GF-D8 (cell line): Measurements from ENCODE around the gene MYO1D.
"Not testable (repeated sequence)": the region's sequence is repeated elsewhere in the genome, so short reads cannot be mapped to it uniquely, and the experiment has no call there.

Experiments
- DNase-seq: peaks from one replicate; lab custom pipeline; 2025; lab: John Stamatoyannopoulos, UW

The MYO1D gene

GRCh38 chr17:32673964-32674363 lies 203.0 kb downstream of the MYO1D start:
- no peak for DNase-seq

DNA sequence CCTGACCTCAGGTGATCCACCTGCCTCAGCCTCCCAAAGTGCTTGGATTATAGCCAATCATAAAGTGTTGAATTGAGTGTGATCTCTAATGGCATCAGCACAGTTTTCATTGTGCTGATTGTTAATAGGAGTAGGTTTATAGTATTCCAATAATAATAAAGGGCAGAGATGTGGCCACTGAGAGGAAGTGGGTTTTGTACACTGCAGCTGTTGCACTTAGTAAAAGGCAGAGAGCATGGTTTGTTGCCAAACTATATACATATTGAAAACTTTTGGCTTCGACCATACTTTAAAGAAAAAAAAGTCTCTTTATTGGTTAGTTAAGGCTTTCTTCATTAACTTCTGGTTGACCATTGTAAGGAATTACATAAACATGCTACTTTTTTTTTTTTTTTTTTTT lies 204.2 kb downstream of the MYO1D start:
- no peak for DNase-seq

DNA sequence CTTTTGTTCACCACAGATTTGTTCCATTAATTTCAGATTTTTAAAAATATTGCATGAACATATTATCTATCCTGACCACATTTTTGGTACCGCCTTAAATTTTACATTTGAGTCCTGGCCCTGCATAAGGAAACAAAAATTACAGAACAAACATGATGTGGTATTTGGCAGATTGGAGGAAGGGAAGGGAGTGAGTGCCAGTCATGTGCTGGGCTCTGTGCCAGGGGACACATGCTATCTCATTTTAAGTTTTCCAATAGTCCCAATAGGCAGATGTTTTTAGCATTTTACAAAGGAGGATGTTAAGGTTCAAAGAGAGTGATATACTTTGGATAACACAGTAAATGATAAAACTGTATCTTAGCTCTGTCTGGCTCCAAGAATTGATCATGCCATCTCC lies 205.0 kb downstream of the MYO1D start:
- no peak for DNase-seq

GRCh38 chr17:32664936-32665583 lies 211.9 kb downstream of the MYO1D start:
- DNase-seq, result no peak

- no peak for DNase-seq
Measured at GRCh38 chr17:32660496-32660985, 216.4 kb downstream of the MYO1D start.

DNA sequence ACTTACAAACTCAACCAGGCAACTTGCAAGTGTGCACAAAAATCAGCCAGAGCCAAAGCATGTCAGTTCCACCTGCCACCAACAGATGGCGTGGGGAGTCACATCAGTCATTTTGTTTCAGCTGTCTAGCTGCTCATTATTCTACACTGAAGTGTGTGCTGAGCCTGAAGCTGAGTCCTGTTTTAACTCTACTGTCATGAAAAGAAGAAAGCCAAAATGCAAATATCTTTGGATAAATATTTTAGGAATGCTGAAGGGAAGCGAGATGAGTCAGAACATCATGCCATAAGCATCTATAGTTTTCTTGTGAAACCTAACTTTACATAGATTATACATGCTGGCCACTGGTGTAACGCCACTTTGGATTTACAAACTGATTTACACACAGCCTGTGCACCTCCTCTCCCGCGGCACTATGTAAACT lies 217.5 kb downstream of the MYO1D start:
- no peak for DNase-seq

- no peak for DNase-seq
Measured at GRCh38 chr17:32658470-32659418, 218.2 kb downstream of the MYO1D start.

GRCh38 chr17:32656886-32657285 lies 220.0 kb downstream of the MYO1D start:
- no peak for DNase-seq

DNA sequence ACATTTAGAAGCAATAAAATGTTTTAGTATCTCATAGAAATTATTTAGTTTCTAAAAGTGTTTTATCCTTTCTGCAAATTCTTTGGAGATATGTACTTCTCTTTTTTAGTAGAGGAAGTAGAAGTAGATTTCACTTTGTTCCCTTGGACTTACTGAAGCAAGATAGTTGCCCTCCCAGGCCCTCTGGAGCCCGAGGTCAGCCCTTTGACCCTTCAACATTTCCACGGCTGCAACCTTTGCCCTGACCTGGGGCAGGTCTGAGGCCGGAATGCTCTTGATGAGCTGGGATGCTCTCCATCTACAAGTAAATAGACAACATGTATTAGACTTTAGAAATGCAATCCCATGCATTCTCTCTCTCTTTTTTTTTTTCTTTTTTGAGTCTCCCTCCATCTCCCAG lies 222.6 kb downstream of the MYO1D start:
- no peak for DNase-seq

DNA sequence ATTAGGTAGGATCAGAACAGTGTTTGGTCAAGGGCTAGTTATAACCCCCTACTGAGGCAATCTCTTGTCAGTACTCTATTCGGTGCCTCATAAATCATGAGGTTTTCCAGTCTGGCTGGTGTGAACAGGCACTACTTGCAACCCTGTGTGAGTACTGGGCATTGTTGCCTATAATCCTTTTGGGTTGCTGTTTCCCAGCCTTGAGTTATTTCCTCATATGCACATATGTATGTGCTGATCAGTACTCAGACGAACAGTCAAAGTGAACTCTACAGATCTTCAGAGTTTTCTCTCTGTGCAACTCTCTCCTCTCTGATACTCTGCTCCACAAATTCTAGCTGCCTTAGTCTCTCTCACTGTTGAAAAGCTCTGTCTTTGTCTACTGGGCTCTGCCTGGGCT lies 225.8 kb downstream of the MYO1D start:
- no peak for DNase-seq

- no peak for DNase-seq
Measured at GRCh38 chr17:32648450-32648849, 228.5 kb downstream of the MYO1D start.

GRCh38 chr17:32646941-32647340 lies 230.0 kb downstream of the MYO1D start:
- no peak for DNase-seq

DNA sequence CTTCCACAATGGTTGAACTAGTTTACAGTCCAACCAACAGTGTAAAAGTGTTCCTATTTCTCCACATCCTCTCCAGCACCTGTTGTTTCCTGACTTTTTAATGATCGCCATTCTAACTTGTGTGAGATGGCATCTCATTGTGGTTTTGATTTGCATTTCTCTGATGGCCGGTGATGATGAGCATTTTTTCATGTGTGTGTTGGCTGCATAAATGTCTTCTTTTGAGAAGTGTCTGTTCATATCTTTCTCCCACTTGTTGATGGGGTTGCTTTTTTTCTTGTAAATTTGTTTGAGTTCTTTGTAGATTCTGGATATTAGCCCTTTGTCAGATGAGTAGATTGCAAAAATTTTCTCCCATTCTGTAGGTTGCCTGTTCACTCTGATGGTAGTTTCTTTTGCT lies 235.4 kb downstream of the MYO1D start:
- not testable (repeated sequence) for DNase-seq

GRCh38 chr17:32636598-32637218 lies 240.2 kb downstream of the MYO1D start:
- DNase-seq, result no peak

GRCh38 chr17:32634167-32634566 lies 242.8 kb downstream of the MYO1D start:
- no peak for DNase-seq

GRCh38 chr17:32631341-32632096 lies 245.4 kb downstream of the MYO1D start:
- DNase-seq, result no peak

- DNase-seq, result no peak
Measured at GRCh38 chr17:32629563-32630190, 247.2 kb downstream of the MYO1D start.

DNA sequence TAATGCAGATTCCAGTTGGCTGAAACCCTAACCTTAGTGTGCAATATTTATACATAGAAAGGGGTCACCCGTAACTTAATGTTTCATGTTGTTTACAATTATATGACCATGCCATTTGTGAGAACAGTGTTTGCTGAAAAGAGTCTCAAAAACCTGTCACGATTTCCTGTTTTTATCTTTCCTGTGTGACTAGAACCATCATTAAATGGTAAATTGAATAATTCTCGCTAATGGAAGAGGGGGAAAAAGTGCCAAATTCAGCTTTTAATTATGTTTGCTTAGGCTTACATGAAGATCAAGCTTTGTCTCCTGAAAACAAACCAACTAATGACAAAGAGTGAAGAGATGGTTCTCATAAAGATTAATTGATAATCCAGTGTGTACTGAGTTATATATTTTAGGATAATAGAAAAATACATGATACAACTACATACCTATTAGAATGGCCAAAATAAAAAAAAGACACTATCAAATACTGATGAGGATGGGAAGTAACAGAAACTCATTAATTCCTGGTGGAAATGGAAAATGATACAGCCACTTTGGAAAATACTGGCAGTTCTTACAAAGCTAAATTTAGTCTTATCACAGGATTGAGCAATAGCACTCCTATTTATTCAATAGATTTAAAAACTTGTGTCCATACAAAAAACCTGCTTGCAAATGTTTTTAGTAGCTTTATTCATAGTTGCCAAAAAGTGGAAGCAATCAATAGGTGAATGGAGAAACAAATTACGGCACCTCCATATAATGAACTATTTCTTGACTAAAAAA lies 248.5 kb downstream of the MYO1D start:
- DNase-seq, result no peak

DNA sequence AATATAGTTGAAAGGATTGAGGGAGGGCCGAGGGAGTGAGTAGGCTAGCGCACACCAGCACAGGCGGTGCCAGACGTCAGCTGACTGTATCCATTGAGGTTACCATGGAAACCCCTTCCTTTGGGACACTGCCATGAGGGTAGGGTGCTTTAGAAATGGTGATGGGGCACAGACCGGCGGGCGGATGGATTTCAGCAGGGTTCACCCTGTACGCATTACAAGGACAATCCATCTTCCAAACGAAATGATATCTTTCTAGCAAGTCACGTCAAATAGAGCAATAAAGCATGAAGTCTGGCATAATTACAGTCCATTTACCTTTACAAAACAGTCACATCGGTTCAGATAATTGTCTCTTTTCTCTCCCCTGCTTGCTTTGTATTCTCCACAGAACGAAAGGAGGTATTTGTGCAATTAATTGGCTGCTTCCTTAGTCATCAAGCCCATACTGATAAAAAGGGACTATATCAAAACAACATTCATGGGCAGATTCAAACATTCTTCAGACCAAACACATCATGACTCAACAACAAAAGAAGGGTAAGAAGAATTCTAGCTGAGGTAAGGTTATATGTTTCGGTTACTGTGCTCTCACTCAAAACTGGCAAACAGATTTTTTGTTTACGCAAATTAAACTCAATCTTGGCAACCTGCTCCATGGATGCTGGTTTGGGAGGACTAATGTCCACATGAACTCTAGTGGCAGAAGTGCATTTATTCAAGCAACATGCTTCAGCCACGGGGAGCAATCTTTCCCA lies 249.5 kb downstream of the MYO1D start:
- no peak for DNase-seq

DNA sequence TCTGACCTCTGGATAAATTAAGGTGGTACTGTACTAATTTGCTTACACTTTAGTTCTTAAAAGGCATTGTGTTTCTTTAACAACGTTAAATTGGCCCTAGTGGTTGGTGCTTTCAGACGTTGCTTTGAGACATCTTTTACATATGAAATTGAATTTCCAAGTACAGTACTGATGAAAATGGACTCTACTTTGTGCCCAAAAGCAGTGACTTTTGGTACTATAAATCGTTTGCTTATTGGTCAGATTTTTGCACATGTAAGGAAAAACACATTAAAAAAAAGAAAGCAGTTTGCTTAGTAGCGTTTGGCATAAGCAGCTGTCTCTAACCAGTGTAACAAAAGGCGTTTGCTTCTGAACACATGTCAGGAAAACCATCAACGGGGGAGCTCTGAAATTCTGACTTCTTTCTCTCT lies 250.5 kb downstream of the MYO1D start:
- no peak for DNase-seq
